A549 (cell line): ENCODE results near the gene ARHGAP26.

Experiments
- CBX8 ChIP-seq: fragments of 200-600 bp; sonication (generic); IDR thresholded peaks from 2 replicates; pipeline ENCODE4 v1.6.1; 2016
- KDM1A ChIP-seq: fragments of 200-600 bp; sonication (generic); IDR thresholded peaks from 2 replicates; pipeline ENCODE4 v1.6.1; 2016; ENCODE audit warnings: low read depth, mild to moderate bottlenecking
- RARB ChIP-seq: fragments of 250-450 bp; sonication (Bioruptor Pico); IDR thresholded peaks from 2 replicates; pipeline ENCODE4 v1.8.0; 2021; ENCODE audit warnings: mild to moderate bottlenecking, moderate library complexity
- ZSCAN20 ChIP-seq: fragments of 250-450 bp; sonication (Bioruptor Pico); IDR thresholded peaks from 2 replicates; pipeline ENCODE4 v1.8.0; 2022; ENCODE audit warnings: mild to moderate bottlenecking, moderate library complexity
- TF ChIP-seq, protein P1 (sequence below): fragments of 450-650 bp; IDR thresholded peaks from 2 replicates; pipeline ENCODE4 v1.6.1; 2014; ENCODE audit warnings: antibody characterized with exemption
- TF ChIP-seq, protein P2 (sequence below): fragments of >200 bp; sonication (Bioruptor Twin); formaldehyde crosslinking; IDR thresholded peaks from 3 replicates; pipeline ENCODE4 v1.5.1; 2016

GRCh38 chr5:143192191-143192900, 422.2 kb downstream of the ARHGAP26 start:
- TF ChIP-seq, protein P1, sequence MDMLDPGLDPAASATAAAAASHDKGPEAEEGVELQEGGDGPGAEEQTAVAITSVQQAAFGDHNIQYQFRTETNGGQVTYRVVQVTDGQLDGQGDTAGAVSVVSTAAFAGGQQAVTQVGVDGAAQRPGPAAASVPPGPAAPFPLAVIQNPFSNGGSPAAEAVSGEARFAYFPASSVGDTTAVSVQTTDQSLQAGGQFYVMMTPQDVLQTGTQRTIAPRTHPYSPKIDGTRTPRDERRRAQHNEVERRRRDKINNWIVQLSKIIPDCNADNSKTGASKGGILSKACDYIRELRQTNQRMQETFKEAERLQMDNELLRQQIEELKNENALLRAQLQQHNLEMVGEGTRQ: no peak
- TF ChIP-seq, protein P2, sequence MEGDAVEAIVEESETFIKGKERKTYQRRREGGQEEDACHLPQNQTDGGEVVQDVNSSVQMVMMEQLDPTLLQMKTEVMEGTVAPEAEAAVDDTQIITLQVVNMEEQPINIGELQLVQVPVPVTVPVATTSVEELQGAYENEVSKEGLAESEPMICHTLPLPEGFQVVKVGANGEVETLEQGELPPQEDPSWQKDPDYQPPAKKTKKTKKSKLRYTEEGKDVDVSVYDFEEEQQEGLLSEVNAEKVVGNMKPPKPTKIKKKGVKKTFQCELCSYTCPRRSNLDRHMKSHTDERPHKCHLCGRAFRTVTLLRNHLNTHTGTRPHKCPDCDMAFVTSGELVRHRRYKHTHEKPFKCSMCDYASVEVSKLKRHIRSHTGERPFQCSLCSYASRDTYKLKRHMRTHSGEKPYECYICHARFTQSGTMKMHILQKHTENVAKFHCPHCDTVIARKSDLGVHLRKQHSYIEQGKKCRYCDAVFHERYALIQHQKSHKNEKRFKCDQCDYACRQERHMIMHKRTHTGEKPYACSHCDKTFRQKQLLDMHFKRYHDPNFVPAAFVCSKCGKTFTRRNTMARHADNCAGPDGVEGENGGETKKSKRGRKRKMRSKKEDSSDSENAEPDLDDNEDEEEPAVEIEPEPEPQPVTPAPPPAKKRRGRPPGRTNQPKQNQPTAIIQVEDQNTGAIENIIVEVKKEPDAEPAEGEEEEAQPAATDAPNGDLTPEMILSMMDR: no peak
- TF ChIP-seq RARB (CRISPR knock-in tag) (no peak), CBX8 (no peak), ZSCAN20 (CRISPR knock-in tag) (no peak), KDM1A (no peak)
